ENCODE measurements around the gene AGPAT4.

DNA sequence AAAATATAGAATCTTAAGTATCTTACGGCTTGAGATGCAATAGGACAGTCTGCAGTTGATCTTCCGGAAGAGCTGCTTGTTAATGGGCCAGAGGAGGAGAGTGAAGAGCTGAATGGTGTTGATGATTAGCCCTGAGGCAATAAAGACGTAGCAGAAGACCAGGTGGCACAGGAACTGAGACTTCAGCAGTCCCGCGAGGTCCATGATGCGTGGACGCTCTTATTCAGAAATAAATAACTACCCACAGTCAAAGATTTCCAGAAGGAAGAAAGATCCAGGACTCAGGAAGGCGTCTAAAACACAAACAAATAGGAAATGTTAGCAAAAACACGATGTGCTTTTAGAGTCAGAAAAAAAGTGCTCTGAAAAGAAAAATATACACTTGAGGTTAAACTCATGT lies 41.9 kb downstream of the AGPAT4 start:
- TF ChIP-seq, protein P1, sequence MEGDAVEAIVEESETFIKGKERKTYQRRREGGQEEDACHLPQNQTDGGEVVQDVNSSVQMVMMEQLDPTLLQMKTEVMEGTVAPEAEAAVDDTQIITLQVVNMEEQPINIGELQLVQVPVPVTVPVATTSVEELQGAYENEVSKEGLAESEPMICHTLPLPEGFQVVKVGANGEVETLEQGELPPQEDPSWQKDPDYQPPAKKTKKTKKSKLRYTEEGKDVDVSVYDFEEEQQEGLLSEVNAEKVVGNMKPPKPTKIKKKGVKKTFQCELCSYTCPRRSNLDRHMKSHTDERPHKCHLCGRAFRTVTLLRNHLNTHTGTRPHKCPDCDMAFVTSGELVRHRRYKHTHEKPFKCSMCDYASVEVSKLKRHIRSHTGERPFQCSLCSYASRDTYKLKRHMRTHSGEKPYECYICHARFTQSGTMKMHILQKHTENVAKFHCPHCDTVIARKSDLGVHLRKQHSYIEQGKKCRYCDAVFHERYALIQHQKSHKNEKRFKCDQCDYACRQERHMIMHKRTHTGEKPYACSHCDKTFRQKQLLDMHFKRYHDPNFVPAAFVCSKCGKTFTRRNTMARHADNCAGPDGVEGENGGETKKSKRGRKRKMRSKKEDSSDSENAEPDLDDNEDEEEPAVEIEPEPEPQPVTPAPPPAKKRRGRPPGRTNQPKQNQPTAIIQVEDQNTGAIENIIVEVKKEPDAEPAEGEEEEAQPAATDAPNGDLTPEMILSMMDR (IDR thresholded peaks at IDR 0.05; ENCODE audit: low read depth, low read length): no peak
- TF ChIP-seq MYC (IDR thresholded peaks at IDR 0.05; ENCODE audit: low read depth, low read length): no peak
- TF ChIP-seq POLR2A (IDR thresholded peaks at IDR 0.05; ENCODE audit: extremely low read depth, insufficient read length): no peak
- TF ChIP-seq, protein P2, sequence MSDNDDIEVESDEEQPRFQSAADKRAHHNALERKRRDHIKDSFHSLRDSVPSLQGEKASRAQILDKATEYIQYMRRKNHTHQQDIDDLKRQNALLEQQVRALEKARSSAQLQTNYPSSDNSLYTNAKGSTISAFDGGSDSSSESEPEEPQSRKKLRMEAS (IDR thresholded peaks at IDR 0.05; ENCODE audit: low read depth, low read length): no peak

Measured in NB4 (cell line).